ENCODE data around the gene PTGES. TPM values are rescaled to one million over a fixed set of nuclear protein-coding genes. Genes with fewer than 3 reads are reported as not detected.

PTGES gene, protein sequence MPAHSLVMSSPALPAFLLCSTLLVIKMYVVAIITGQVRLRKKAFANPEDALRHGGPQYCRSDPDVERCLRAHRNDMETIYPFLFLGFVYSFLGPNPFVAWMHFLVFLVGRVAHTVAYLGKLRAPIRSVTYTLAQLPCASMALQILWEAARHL
- total RNA-seq: 4.4 and 4.9 TPM in 2 replicates

DNA sequence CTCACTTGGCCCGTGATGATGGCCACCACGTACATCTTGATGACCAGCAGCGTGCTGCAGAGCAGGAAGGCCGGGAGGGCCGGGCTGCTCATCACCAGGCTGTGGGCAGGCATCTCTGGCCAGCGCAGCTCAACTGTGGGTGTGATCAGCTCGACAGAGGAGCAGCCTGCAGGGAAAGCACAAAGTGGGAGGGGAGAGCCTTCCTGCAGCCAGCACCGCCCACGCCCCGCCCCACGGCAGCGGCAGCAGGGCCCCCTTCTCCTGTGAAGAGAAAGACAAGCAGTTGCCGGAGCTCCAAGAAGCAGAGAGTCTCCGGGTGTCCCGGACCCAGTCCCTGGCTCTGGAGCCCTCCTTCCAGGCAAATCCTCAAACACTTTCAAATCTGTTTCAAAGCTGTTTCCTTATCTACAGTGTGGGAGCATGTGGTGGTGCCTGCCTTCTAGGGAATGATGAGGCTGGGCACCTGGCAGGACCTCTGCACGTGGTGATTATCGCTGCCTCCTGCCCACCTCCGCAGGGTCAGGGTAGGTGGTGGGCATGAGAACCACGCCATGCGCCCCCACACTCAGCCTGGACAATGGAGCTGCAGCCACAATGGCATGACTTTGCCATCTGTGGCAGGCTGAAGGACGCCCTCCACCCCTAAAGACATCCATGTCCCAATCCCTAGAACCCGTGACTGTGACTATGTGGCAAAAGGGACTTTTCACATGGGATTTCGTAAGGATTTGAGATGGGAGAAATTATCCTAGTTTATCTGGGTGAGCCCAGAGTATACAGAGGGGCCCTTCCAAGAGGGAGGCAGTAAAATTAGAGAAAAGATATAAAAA is at the start of gene PTGES:
Gene PTGES, minus strand, starts transcription at position 143 of the 830 bp plus-strand sequence. Its CDS starts 30 bp downstream, at position 113.

Other genes starting within 250 kb of the PTGES start
- gene C9orf50, start 131.9 kb downstream of the PTGES start, total RNA-seq: not detected in 2 replicates
- gene NTMT1, start 126.9 kb downstream of the PTGES start, total RNA-seq: 103 and 113 TPM in 2 replicates
- gene ASB6, start 110.9 kb downstream of the PTGES start, total RNA-seq: 23.9 and 30.3 TPM in 2 replicates
- gene PRRX2, start 87.4 kb downstream of the PTGES start, total RNA-seq: 1.4 TPM in 1 of 2 replicates, not detected in the other
- gene TOR1B, start 50.1 kb upstream of the PTGES start, total RNA-seq: 33.5 and 43.2 TPM in 2 replicates
- 70.7 and 101 TPM in 2 replicates for gene TOR1A, start 71.1 kb upstream of the PTGES start, total RNA-seq
- 40.4 and 49.3 TPM in 2 replicates for gene C9orf78, start 82.2 kb upstream of the PTGES start, total RNA-seq
- 17.5 and 26.2 TPM in 2 replicates for gene USP20, start 82.4 kb upstream of the PTGES start, total RNA-seq